Epithelial cell of esophagus (primary cell): ENCODE results near the gene IL17RD.
A peak's percentile ranks its signal among the peaks of the same experiment; 100 is the strongest.
"Not testable (repeated sequence)": the region's sequence is repeated elsewhere in the genome, so short reads cannot be mapped to it uniquely, and the experiment has no call there.

Experiments used
- DNase-seq: peaks from one replicate; pipeline ENCODE4 v3.0.0; 2010; ENCODE audit warnings: low read depth
- H3K4me3 ChIP-seq: 2 replicates; pipeline ENCODE4 v1.5.1; 2011; ENCODE audit warnings: mild to moderate bottlenecking, low read length, control low read depth
- CTCF ChIP-seq: IDR thresholded peaks from 2 replicates; pipeline ENCODE4 v1.5.1; 2011; ENCODE audit warnings: low read depth, mild to moderate bottlenecking, low read length, control low read depth, inconsistent platforms; ENCODE audit not compliant: insufficient read depth; ENCODE audit errors: missing control alignments

IL17RD gene

GRCh38 chr3:57087361-57088092 lies 77.6 kb downstream of the IL17RD start:
- H3K4me3 ChIP-seq = no peak overlapping the region
- TF ChIP-seq CTCF = no peak
- DNase-seq = no peak

GRCh38 chr3:57086201-57086600 lies 79.0 kb downstream of the IL17RD start:
- DNase-seq = no peak
- TF ChIP-seq CTCF = no peak
- no peak overlapping the region for H3K4me3 ChIP-seq

- TF ChIP-seq CTCF = no peak
- H3K4me3 ChIP-seq = no peak overlapping the region
- peak; percentile 51 for DNase-seq
Measured at GRCh38 chr3:57085211-57085610, 79.9 kb downstream of the IL17RD start.

GRCh38 chr3:57083266-57083995 lies 81.7 kb downstream of the IL17RD start:
- peak; percentile 32 for DNase-seq
- H3K4me3 ChIP-seq = not testable (repeated sequence)

- H3K4me3 ChIP-seq = no peak overlapping the region
- no peak for TF ChIP-seq CTCF
- no peak for DNase-seq
Measured at GRCh38 chr3:57082481-57082880, 82.7 kb downstream of the IL17RD start.

- H3K4me3 ChIP-seq = no peak overlapping the region
- TF ChIP-seq CTCF = no peak
- no peak for DNase-seq
Measured at GRCh38 chr3:57081173-57081572, 84.0 kb downstream of the IL17RD start.

GRCh38 chr3:57080171-57080570 lies 85.0 kb downstream of the IL17RD start:
- TF ChIP-seq CTCF = no peak
- H3K4me3 ChIP-seq = no peak overlapping the region
- no peak for DNase-seq
